Activated CD8-positive, alpha-beta memory T cell treated with anti-CD3 and anti-CD28 coated beads, Interleukin-2, amount 50 U/mL, for 1 hour (primary cell): Measurements from ENCODE around the gene GH1.
"Not testable (repeated sequence)": the region's sequence is repeated elsewhere in the genome, so short reads cannot be mapped to it uniquely, and the experiment has no call there.

Experiments
- DNase-seq: peaks from one replicate; pipeline ENCODE4 v3.0.0-alpha.2; 2020; ENCODE audit errors: extremely low read depth

GH1 gene

GRCh38 chr17:63926164-63926563 lies 7.5 kb upstream of the GH1 start:
- no peak for DNase-seq

- no peak for DNase-seq
Observed at GRCh38 chr17:63925615-63926014, 7.0 kb upstream of the GH1 start.

- DNase-seq: not testable (repeated sequence)
Observed at GRCh38 chr17:63922402-63922801, 3.8 kb upstream of the GH1 start.

- DNase-seq: not testable (repeated sequence)
Observed at GRCh38 chr17:63920779-63921178, 2.1 kb upstream of the GH1 start.

GRCh38 chr17:63920050-63920449 lies 1.4 kb upstream of the GH1 start:
- DNase-seq: not testable (repeated sequence)

- peak; percentile 33 for DNase-seq
Observed at GRCh38 chr17:63919311-63919723, 678 bp upstream of the GH1 start.

GRCh38 chr17:63918305-63918704 lies 334 bp downstream of the GH1 start:
- no peak for DNase-seq

GRCh38 chr17:63917646-63918045 lies 993 bp downstream of the GH1 start:
- DNase-seq: no peak

- DNase-seq: not testable (repeated sequence)
Observed at GRCh38 chr17:63917206-63917605, 1.4 kb downstream of the GH1 start.

- DNase-seq: no peak
Observed at GRCh38 chr17:63916566-63917185, 2.0 kb downstream of the GH1 start.

GRCh38 chr17:63915753-63916152 lies 2.9 kb downstream of the GH1 start:
- DNase-seq: not testable (repeated sequence)

- no peak for DNase-seq
Observed at GRCh38 chr17:63914471-63914870, 4.2 kb downstream of the GH1 start.

GRCh38 chr17:63911657-63912100 lies 7.0 kb downstream of the GH1 start:
- DNase-seq: no peak

- no peak for DNase-seq
Observed at GRCh38 chr17:63911041-63911635, 7.5 kb downstream of the GH1 start, which contains the start of gene CSHL1. CSHL1 (minus strand) TSS chr17:63911258; CDS start chr17:63911196, 62 bp downstream.

GRCh38 chr17:63910096-63910495 lies 8.5 kb downstream of the GH1 start:
- no peak for DNase-seq

- not testable (repeated sequence) for DNase-seq
Observed at GRCh38 chr17:63909586-63909985, 9.1 kb downstream of the GH1 start.

- not testable (repeated sequence) for DNase-seq
Observed at GRCh38 chr17:63907161-63907778, 11.4 kb downstream of the GH1 start.

- DNase-seq: not testable (repeated sequence)
Observed at GRCh38 chr17:63904796-63905195, 13.8 kb downstream of the GH1 start.

GRCh38 chr17:63903787-63904201 lies 14.8 kb downstream of the GH1 start:
- DNase-seq: not testable (repeated sequence)

- not testable (repeated sequence) for DNase-seq
Observed at GRCh38 chr17:63901971-63902370, 16.7 kb downstream of the GH1 start.

- DNase-seq: not testable (repeated sequence)
Observed at GRCh38 chr17:63898899-63899798, 19.5 kb downstream of the GH1 start.
